OCI-LY3 (cell line): ENCODE data around the gene FGD3.

Source experiments
- H2AFZ ChIP-seq: fragments of 200-600, 300-600 bp; shearing (Covaris generic); 2 replicates; pipeline ENCODE4 v1.6.0; 2014; ENCODE audit warnings: antibody characterized with exemption, low read depth, low read length
- H3K27ac ChIP-seq: fragments of 200-600, 300-600 bp; sonication (generic); 2 replicates; pipeline ENCODE4 v1.5.1; 2014; ENCODE audit warnings: mild to moderate bottlenecking, low read length, moderate library complexity, mixed read lengths
- H3K27me3 ChIP-seq: fragments of 200-600, 300-600 bp; sonication (generic); 2 replicates; pipeline ENCODE4 v1.6.1; 2014; ENCODE audit warnings: low read depth, low read length, mixed read lengths
- H3K36me3 ChIP-seq: fragments of 200-600, 300-600 bp; sonication (generic); replicated peaks from 2 replicates; pipeline ENCODE3; 2014; ENCODE audit warnings: low read depth, low read length, mixed read lengths
- H3K4me1 ChIP-seq: fragments of 300-600, 200-600 bp; sonication (generic); 2 replicates; pipeline ENCODE4 v1.6.1; 2014; ENCODE audit warnings: low read length, mixed read lengths
- H3K4me2 ChIP-seq: fragments of 200-600, 300-600 bp; sonication (generic); 2 replicates; pipeline ENCODE4 v1.6.1; 2014; ENCODE audit warnings: low read length, mixed read lengths
- H3K4me3 ChIP-seq: fragments of 300-600, 200-600 bp; sonication (generic); 2 replicates; pipeline ENCODE4 v1.5.1; 2014; ENCODE audit warnings: antibody characterized with exemption, mild to moderate bottlenecking, low read length, moderate library complexity
- H3K79me2 ChIP-seq: fragments of 300-600, 200-600 bp; shearing (Covaris generic); 2 replicates; pipeline ENCODE4 v1.6.1; 2014; ENCODE audit warnings: mild to moderate bottlenecking, low read length, mixed read lengths
- H3K9ac ChIP-seq: fragments of 300-600, 200-600 bp; shearing (Covaris generic); 2 replicates; pipeline ENCODE4 v1.6.0; 2014; ENCODE audit warnings: mild to moderate bottlenecking, low read length, moderate library complexity
- H3K9me3 ChIP-seq: fragments of 200-600, 300-600 bp; shearing (Covaris generic); 2 replicates; pipeline ENCODE4 v1.6.1; 2014; ENCODE audit warnings: low read length, mixed read lengths; ENCODE audit not compliant: insufficient read depth
- H4K20me1 ChIP-seq: fragments of 200-600, 300-600 bp; sonication (generic); 2 replicates; pipeline ENCODE4 v1.6.1; 2016; ENCODE audit warnings: low read length, mixed read lengths; ENCODE audit not compliant: insufficient read depth
- CTCF ChIP-seq: fragments of 200-600, 300-600 bp; sonication (generic); IDR thresholded peaks from 2 replicates; pipeline ENCODE4 v1.5.1; 2014; ENCODE audit warnings: antibody characterized with exemption, low read length, low read depth
- EZH2phosphoT487 ChIP-seq: fragments of 200-600 bp; shearing (Covaris generic); IDR thresholded peaks from 2 replicates; pipeline ENCODE4 v1.6.1; 2018; ENCODE audit warnings: antibody characterized with exemption, mixed run types, low read depth

FGD3 gene

GRCh38 chr9:93054758-93055704 is 107.7 kb downstream of the FGD3 start:
- no peak for TF ChIP-seq EZH2phosphoT487
- TF ChIP-seq CTCF = no peak
- no peaks in the 10 kb centered on the region for H3K9me3 ChIP-seq
- H3K79me2 ChIP-seq = peaks cover 2% of the 10 kb centered on the region
- H3K4me3 ChIP-seq = no peak overlapping the region
- H3K27ac ChIP-seq = no peak overlapping the region
- H3K4me1 ChIP-seq = peaks cover 11% of the 10 kb centered on the region
- no peaks in the 10 kb centered on the region for H4K20me1 ChIP-seq
- H3K9ac ChIP-seq = no peak overlapping the region
- no peaks in the 10 kb centered on the region for H3K36me3 ChIP-seq
- no peak overlapping the region for H2AFZ ChIP-seq
- H3K27me3 ChIP-seq = no peaks in the 10 kb centered on the region
- no peak overlapping the region for H3K4me2 ChIP-seq

- Histone ChIP-seq H3K27me3 (no peaks in the 10 kb centered on the region), H2AFZ (no peak overlapping the region), H3K27ac (no peak overlapping the region), H3K4me1 (peaks cover 32% of the 10 kb centered on the region), H3K9me3 (no peaks in the 10 kb centered on the region), H4K20me1 (0 out of 2 replicates have a peak, but pooled peaks cover 2% of the 10 kb centered on the region), H3K9ac (no peak overlapping the region), H3K4me2 (no peak overlapping the region), H3K36me3 (no peaks in the 10 kb centered on the region), H3K79me2 (peaks cover 10% of the 10 kb centered on the region), H3K4me3 (no peak overlapping the region)
- TF ChIP-seq CTCF (no peak), EZH2phosphoT487 (no peak)
Observed at GRCh38 chr9:93057042-93057702, 109.8 kb downstream of the FGD3 start.

GRCh38 chr9:93057703-93058354 is 110.5 kb downstream of the FGD3 start:
- Histone ChIP-seq H3K9ac (peak overlapping the region; percentile 16; the same call in 1 of the 2 replicates), H4K20me1 (0 out of 2 replicates have a peak, but pooled peaks cover 6% of the 10 kb centered on the region), H3K79me2 (peaks cover 14% of the 10 kb centered on the region), H3K27ac (no peak overlapping the region), H3K36me3 (no peaks in the 10 kb centered on the region), H3K9me3 (no peaks in the 10 kb centered on the region), H3K4me3 (peak overlapping the region; percentile 89), H2AFZ (peak overlapping the region; percentile 75; the same call in 1 of the 2 replicates), H3K4me2 (peak overlapping the region; percentile 100), H3K4me1 (peaks cover 39% of the 10 kb centered on the region), H3K27me3 (no peaks in the 10 kb centered on the region)
- TF ChIP-seq EZH2phosphoT487 = no peak
- TF ChIP-seq CTCF = no peak
